Tibial artery (tissue), 4 donors: ENCODE data around the gene NELL2.

Experiments used
- DNase-seq, 2 donors: peaks; one replicate each; pipeline ENCODE4 v3.0.0-alpha.2; 2019
- H3K27ac ChIP-seq, 2 donors: fragments of 200-600 bp; sonication (generic) in 1 of 2; 1 replicate in 1 of 2; 2 replicates in 1 of 2; pipeline ENCODE4 v1.5.1; 2018 to 2019; ENCODE audit warnings: mild to moderate bottlenecking in 1 of 2
- H3K27me3 ChIP-seq, 2 donors: fragments of 200-600 bp; sonication (generic) in 1 of 2; one replicate each; pipeline versions ENCODE4 v1.5.1 to v1.6.0; 2016 to 2019
- H3K36me3 ChIP-seq, 3 donors: fragments of 200-600 bp; sonication (generic) in 2 of 3; one replicate each; pipeline ENCODE4 v1.5.1; 2016 to 2019; ENCODE audit warnings: mild to moderate bottlenecking in 2 of 3
- H3K4me1 ChIP-seq, 4 donors: fragments of 200-600 bp; sonication (generic) in 2 of 4; 1 replicate in 3 of 4; 2 replicates in 1 of 4; pipeline ENCODE4 v1.5.1; 2016 to 2019
- H3K4me3 ChIP-seq, 2 donors: fragments of 200-600 bp; sonication (generic) in 1 of 2; 1 replicate in 1 of 2; 2 replicates in 1 of 2; pipeline ENCODE4 v1.5.1; 2018 to 2019; ENCODE audit warnings: mild to moderate bottlenecking in 2 of 2
- H3K9me3 ChIP-seq, 3 donors: fragments of 200-600 bp; sonication (generic) in 1 of 3; one replicate each; pipeline ENCODE4 v1.5.1; 2016 to 2019
- CTCF ChIP-seq, 2 experiments: fragments of 200-600 bp in 1 of 2; fragments of 450-650 bp in 1 of 2; IDR thresholded peaks; one replicate each; pipeline ENCODE4 v1.5.1; 2017 to 2019; ENCODE audit warnings: antibody characterized with exemption in 2 of 2, mild to moderate bottlenecking in 1 of 2, moderate library complexity in 1 of 2
- intact Hi-C: fragments of 100-400 bp; cut with DNase I; formaldehyde crosslinking; loops from one replicate; pipeline ENCODE4 v1.15.0; 2023; ENCODE audit warnings: low total_unique reads

Gene NELL2

GRCh38 chr12:44521702-44522101, 354.4 kb downstream of the NELL2 start:
- H3K27ac ChIP-seq = no peak overlapping the region
- no peaks in the 10 kb centered on the region for H3K36me3 ChIP-seq
- no peaks in the 10 kb centered on the region for H3K4me1 ChIP-seq
- no peak overlapping the region for H3K4me3 ChIP-seq
- DNase-seq = no peak
- TF ChIP-seq CTCF (IDR thresholded peaks at IDR 0.05) = no peak
- H3K27me3 ChIP-seq = no peaks in the 10 kb centered on the region
- intact Hi-C loops = no loop called here
- no peaks in the 10 kb centered on the region for H3K9me3 ChIP-seq

- TF ChIP-seq CTCF (IDR thresholded peaks at IDR 0.05) = no peak
- Histone ChIP-seq H3K4me3 (no peak overlapping the region), H3K9me3 (no peaks in the 10 kb centered on the region), H3K36me3 (no peaks in the 10 kb centered on the region), H3K27me3 (no peaks in the 10 kb centered on the region), H3K4me1 (no peaks in the 10 kb centered on the region), H3K27ac (no peak overlapping the region)
- intact Hi-C loops = no loop called here
- no peak for DNase-seq
Observed at GRCh38 chr12:44519931-44520330, 356.2 kb downstream of the NELL2 start.

- no peak for TF ChIP-seq CTCF (IDR thresholded peaks at IDR 0.05)
- intact Hi-C loops = no loop called here
- no peak overlapping the region for H3K27ac ChIP-seq
Observed at GRCh38 chr12:44511289-44511688, 364.8 kb downstream of the NELL2 start.

GRCh38 chr12:44510510-44510909, 365.6 kb downstream of the NELL2 start:
- Histone ChIP-seq H3K27ac (no peak overlapping the region), H3K9me3 (no peaks in the 10 kb centered on the region), H3K4me3 (no peak overlapping the region), H3K27me3 (no peaks in the 10 kb centered on the region), H3K36me3 (no peaks in the 10 kb centered on the region), H3K4me1 (no peaks in the 10 kb centered on the region)
- intact Hi-C loops = no loop called here
- DNase-seq = no peak
- no peak for TF ChIP-seq CTCF (IDR thresholded peaks at IDR 0.05)

More at GRCh38 chr12:44511289-44511688, 364.8 kb downstream of the NELL2 start:
- Histone ChIP-seq H3K4me3 (no peak overlapping the region), H3K36me3 (no peaks in the 10 kb centered on the region), H3K9me3 (no peaks in the 10 kb centered on the region), H3K27me3 (no peaks in the 10 kb centered on the region), H3K4me1 (no peaks in the 10 kb centered on the region)
- no peak for DNase-seq

GRCh38 chr12:44510076-44510475, 366.0 kb downstream of the NELL2 start:
- no peak for DNase-seq
- no peaks in the 10 kb centered on the region for H3K27me3 ChIP-seq
- no peak overlapping the region for H3K4me3 ChIP-seq
- TF ChIP-seq CTCF (IDR thresholded peaks at IDR 0.05) = no peak
- H3K4me1 ChIP-seq = no peaks in the 10 kb centered on the region
- no peaks in the 10 kb centered on the region for H3K36me3 ChIP-seq
- H3K27ac ChIP-seq = no peak overlapping the region
- intact Hi-C loops = no loop called here
- no peaks in the 10 kb centered on the region for H3K9me3 ChIP-seq

GRCh38 chr12:44509471-44509870, 366.6 kb downstream of the NELL2 start:
- no peak for DNase-seq
- TF ChIP-seq CTCF (IDR thresholded peaks at IDR 0.05) = no peak
- Histone ChIP-seq H3K27me3 (no peaks in the 10 kb centered on the region), H3K4me1 (no peaks in the 10 kb centered on the region), H3K27ac (no peak overlapping the region), H3K9me3 (no peaks in the 10 kb centered on the region), H3K4me3 (no peak overlapping the region), H3K36me3 (no peaks in the 10 kb centered on the region)
- intact Hi-C loops = no loop called here
